ENCODE results near the gene LIN9.
A peak's percentile ranks its signal among the peaks of the same experiment; 100 is the strongest.
"Not testable (repeated sequence)": the region's sequence is repeated elsewhere in the genome, so short reads cannot be mapped to it uniquely, and the experiment has no call there.

The LIN9 gene

DNA sequence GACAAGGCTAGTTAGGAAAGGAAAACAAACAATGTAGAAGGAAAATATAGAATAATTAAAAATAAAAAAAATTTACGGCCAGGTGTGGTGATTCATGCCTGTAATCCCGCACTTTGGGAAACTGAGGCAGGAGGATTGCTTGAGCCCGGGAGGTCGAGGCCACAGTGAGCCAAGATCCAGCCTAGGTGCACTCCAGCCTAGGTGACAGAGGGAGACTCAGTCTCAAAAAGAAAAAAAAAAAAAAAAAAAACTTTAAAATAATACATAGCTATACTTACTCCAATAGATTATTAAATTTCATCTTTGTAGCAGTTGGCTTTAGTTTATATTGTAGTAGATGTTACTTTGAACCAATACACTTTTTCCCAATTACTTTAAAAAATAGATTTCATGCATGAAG lies 32.0 kb downstream of the LIN9 start:
- TF ChIP-seq, protein P1, sequence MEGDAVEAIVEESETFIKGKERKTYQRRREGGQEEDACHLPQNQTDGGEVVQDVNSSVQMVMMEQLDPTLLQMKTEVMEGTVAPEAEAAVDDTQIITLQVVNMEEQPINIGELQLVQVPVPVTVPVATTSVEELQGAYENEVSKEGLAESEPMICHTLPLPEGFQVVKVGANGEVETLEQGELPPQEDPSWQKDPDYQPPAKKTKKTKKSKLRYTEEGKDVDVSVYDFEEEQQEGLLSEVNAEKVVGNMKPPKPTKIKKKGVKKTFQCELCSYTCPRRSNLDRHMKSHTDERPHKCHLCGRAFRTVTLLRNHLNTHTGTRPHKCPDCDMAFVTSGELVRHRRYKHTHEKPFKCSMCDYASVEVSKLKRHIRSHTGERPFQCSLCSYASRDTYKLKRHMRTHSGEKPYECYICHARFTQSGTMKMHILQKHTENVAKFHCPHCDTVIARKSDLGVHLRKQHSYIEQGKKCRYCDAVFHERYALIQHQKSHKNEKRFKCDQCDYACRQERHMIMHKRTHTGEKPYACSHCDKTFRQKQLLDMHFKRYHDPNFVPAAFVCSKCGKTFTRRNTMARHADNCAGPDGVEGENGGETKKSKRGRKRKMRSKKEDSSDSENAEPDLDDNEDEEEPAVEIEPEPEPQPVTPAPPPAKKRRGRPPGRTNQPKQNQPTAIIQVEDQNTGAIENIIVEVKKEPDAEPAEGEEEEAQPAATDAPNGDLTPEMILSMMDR (IDR thresholded peaks at IDR 0.05; ENCODE audit: insufficient read depth, low read depth, low read length, missing control alignments): no peak

DNA sequence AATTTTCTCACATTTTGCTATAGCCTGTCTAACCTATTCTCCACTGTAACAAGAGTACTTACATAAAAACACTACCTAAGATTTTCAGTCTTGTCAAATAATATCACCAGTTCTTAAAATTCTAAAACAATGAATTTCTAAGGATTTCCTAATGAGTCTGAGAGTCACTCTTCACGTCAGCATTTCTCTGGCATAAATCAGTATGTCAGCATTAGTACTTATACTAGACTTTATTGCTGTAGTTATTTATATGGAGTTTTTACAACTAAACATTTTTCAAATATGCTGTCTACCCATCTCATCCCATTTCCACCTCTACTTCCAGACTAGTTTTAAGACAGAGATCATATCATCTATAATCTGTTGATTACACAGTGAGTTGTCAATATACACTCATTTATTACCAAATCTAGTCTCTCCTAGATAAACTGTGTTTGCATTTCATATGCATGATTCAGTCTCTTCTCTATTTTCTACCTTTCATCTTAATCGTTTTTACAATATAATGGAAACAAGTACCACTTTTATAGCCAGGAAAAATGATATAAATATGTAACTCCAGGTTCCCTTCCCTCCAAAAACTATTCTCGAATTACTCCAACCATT lies 32.8 kb downstream of the LIN9 start:
- TF ChIP-seq, protein P1 (IDR thresholded peaks at IDR 0.05; ENCODE audit: insufficient read depth, low read depth, low read length, missing control alignments): no peak
- H3K4me3 ChIP-seq (ENCODE audit: low read length): no peak overlapping the region
- DNase-seq (ENCODE audit: low read depth): no peak

More for the DNA sequence above, 32.0 kb downstream of the LIN9 start:
- H3K4me3 ChIP-seq (ENCODE audit: low read length): no peak overlapping the region
- DNase-seq (ENCODE audit: low read depth): no peak

DNA sequence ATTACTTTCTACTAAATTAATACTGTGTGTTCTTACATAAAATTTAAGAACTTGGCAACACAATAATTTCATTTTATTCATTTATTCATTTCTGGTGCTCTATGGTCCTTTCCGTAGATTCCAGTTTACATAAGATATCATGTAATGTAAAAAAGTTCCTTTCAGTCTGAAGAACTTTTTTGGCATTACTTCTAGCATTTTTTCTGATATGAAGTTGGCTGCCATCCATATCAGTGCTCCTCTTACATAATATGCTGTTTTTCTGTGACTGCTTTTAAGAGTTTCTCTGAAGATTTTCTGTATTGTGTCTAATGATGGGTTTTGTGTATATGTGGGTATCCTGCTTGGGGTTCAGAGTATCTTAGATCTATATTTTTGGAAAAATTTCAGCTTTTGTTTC lies 34.8 kb downstream of the LIN9 start:
- H3K4me3 ChIP-seq (ENCODE audit: low read length): no peak overlapping the region
- TF ChIP-seq, protein P1 (IDR thresholded peaks at IDR 0.05; ENCODE audit: insufficient read depth, low read depth, low read length, missing control alignments): no peak
- DNase-seq (ENCODE audit: low read depth): no peak

DNA sequence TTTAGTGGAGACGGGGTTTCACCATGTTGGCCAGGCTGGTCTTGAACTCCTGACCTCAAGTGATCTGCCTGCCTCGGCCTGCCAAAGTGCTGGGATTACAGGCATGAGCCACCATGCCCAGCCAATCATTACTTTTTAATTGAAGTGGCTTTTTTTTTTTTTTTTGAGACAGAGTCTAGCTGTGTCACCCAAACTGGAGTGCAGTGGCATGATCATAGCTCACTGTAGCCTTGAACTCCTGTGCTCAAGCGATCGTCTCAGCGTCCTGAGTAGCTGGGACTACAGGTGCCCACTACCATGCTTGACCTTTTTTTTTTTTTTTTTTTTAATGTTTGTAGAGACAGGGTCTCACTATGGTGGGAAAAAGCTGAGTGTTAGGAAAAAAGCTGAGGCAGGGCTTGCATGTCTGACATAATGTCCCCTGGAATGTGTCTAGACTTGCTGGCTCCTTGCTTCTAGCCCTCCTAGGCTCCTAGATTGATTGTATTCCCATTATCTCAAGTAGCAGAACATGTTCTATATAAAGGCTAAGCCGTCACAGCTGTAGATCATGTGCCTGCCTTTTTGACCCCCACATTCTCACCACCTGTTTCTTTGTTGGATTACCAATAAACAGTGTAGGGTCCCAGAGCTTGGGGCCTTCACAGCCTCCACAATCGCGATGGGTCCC lies 36.6 kb downstream of the LIN9 start:
- not testable (repeated sequence) for H3K4me3 ChIP-seq (ENCODE audit: low read length)
- peak; percentile 24 for DNase-seq (ENCODE audit: low read depth)

DNA sequence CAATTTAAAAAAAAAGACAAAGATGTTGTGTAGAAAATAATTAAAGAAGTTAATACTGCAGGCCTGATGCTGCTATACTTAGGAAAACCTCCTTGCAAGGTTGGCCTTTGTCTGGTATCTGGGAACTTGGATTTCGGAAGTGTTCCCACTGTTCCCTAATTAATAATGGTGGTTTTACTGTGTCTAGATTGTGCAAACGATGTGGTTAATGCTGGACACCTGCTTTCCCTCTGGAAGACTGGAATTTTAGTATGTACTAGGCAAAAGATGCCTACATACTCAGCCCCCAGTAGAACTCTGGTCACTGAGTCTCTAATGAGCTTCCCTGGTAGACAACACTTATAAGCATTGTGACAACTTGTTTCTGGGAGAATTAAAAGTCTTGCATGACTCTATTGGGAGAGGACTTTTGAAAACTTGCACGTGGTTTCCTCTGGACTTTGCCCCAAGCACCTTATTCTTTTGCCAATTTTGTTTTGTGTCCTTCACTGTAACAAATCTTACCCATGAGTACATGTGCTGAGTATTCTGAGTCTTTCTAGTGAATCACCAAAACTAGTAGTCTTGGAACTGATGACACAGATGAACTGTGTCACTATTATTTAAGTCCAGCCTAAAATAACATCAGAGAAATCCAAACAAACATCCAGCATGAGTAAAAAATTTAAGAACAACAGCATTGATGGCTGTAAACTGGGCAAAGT lies 40.4 kb downstream of the LIN9 start:
- H3K4me3 ChIP-seq (ENCODE audit: low read length): no peak overlapping the region
- peak; percentile 72 for DNase-seq (ENCODE audit: low read depth)
- TF ChIP-seq, protein P1 (IDR thresholded peaks at IDR 0.05; ENCODE audit: insufficient read depth, low read depth, low read length, missing control alignments): no peak

DNA sequence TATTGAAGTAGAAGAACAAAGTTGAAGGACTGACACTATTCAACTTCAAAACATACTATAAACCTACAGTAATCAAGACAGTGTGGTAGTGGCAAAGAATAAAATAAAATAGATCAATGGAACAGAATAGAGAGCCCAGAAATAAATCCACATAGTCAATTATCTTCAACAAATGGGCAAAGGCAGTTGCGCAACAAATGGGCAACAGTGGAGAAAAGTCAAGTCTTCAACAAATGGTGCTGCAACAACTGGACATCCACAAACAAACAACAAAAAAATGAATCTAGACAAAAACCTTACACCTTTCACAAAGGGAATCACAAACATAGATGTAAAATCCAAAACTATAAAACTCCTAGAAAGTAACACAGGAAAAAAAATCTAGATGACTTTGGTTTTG lies 47.1 kb downstream of the LIN9 start:
- TF ChIP-seq, protein P1 (IDR thresholded peaks at IDR 0.05; ENCODE audit: insufficient read depth, low read depth, low read length, missing control alignments): no peak
- DNase-seq (ENCODE audit: low read depth): no peak
- H3K4me3 ChIP-seq (ENCODE audit: low read length): no peak overlapping the region

DNA sequence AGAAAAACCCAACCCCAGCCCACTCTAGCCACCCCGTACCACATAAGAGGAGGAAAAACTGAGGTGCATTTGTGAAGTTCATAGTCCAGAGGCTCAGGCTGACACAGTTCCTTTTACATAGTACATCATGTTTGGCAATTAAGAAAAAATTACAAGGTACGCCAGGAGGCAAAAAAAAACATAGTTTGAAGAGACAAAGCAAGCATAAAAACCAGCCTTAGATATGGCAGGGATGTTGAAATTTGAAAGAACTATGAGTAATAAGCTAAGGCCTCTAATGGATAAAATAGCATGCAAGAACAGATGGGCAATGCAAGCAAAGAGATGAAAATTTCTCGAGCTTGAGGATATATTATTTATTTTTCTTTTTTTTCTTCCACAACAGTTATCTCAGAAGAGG lies 53.6 kb downstream of the LIN9 start:
- peak; percentile 6 for DNase-seq (ENCODE audit: low read depth)
- TF ChIP-seq, protein P1 (IDR thresholded peaks at IDR 0.05; ENCODE audit: insufficient read depth, low read depth, low read length, missing control alignments): no peak
- H3K4me3 ChIP-seq (ENCODE audit: low read length): no peak overlapping the region

All from epithelial cell of esophagus (primary cell).